ENCODE results near the gene HCLS1. TPM values are rescaled to one million over a fixed set of nuclear protein-coding genes. Genes with fewer than 3 reads are reported as not detected.
"Not testable (repeated sequence)": the region's sequence is repeated elsewhere in the genome, so short reads cannot be mapped to it uniquely, and the experiment has no call there.

The HCLS1 gene
- total RNA-seq, 1 experiment from 2014 or later = 1.9 TPM

DNA sequence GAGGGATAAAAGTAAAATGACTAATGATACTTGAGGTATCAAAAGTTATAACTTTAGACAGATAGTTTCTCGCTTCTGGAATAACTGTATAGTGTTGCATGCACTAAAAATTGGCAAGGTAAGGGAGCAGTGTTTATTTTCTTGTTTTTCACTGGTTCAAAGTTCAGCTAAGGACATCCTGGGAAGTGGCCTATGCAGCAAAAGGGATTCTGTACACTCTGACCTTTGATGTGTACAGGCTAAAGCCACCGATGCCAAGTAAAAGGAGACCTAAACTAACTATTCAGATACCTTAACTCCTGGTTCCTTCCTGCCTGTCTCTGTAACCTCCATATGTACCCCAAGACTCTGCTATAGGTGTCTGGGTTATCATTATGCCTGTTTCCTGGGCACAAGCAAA is 65.9 kb downstream of the HCLS1 start:
- Histone ChIP-seq H3K36me3 (no peaks in the 10 kb centered on the region), H3K27ac (no peak overlapping the region), H3K27me3 (no peaks in the 10 kb centered on the region; the same call in 1 of the 2 replicates), H3K9me3 (replicated peaks) (no peaks in the 10 kb centered on the region; the same call in 1 of the 2 replicates), H3K4me3 (no peak overlapping the region), H3K4me1 (no peaks in the 10 kb centered on the region)
- no peak for DNase-seq

DNA sequence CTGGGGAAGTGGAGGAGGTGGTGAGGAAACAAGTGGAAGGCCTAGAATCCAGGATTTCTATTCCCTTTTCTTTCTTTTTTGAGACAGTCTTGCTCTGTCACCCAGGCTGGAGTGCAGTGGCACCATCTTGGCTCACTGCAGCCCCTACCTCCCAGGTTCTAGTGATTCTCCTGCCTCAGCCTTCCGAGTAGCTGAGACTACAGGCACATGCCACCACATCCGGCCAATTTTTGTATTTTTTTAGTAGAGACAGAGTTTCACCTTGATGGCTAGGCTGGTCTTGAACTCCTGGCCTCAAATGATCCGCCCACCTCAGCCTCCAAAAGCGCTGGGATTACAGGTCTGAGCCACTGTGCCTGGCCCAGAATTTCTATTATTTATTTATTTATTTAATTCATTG is 66.9 kb downstream of the HCLS1 start:
- H3K36me3 ChIP-seq; H3K27ac ChIP-seq; H3K9me3 ChIP-seq (replicated peaks); DNase-seq; H3K27me3 ChIP-seq; H3K4me3 ChIP-seq; H3K4me1 ChIP-seq: not testable (repeated sequence)

DNA sequence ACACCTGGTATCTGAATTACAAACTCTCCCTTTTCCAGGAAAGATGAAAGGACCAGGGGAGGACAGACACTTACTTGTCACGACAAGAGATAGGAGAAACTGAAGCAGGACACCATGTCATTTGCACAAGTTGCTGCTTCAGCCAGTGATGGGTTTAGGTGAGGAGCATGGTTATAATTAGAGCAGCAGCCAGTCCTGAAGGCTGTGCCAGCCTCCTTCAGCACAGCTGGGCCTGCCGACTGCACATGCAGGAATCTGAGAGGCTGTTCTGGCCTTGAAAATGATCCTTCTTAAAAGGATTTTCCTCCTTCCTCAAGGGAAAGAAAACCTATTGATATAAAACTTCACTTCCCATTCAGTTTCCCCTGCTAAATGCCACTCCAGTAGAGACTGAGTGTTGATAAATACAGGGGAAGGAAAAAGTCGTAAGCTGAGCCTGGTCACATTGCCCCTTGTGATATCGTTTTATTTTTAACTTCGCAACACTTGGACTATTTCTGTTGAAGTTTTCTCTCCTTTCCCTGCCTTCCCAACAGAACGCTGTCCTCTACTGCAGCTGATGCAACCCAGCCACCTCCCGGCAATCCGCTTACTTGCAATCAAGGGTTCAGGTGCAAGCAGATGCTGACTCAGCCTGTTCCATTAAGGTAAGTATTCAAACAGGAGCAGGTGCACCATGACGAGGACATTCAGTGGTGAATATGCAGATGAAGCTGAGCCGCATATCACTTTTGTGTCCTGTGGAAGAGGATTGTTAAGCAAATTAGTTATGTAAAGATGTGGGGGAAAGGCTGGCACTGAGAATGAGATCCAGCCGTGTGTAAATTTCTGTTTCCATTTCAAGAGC is 67.6 kb downstream of the HCLS1 start, which contains the start of gene FBXO40:
Gene FBXO40 (plus strand): TSS at position 524 of the 847 bp plus-strand sequence. CDS start 27,197 bp downstream, outside the sequence.
- Histone ChIP-seq H3K27ac (no peak within 1 kb of the TSS), H3K9me3 (replicated peaks) (no peaks in the 10 kb centered on the region; the same call in 1 of the 2 replicates), H3K36me3 (no peaks in the 10 kb centered on the region), H3K4me3 (no peak within 1 kb of the TSS), H3K4me1 (no peaks in the 10 kb centered on the region), H3K27me3 (no peaks in the 10 kb centered on the region; the same call in 1 of the 2 replicates)
- DNase-seq = peak in 1 of 2 experiments; percentile 13

DNA sequence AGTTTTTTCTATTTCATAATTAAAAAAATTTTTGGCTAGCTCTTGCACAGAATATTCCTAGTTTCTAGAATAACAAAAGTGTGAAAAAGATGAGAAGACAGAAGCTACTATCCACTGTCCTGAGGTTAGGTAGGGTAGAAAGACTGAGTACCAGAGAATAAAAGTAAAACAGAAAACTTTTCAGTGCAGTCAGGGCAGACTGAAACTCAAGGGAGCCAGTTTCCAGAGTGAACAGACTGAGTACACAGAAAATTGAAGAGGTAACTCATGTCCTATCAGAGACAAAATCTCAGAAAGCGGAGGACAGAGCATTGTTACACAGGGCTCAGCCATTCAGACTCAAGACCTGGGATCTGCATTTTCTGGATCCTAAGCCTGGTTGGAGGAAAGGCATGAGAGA is 76.3 kb downstream of the HCLS1 start:
- no peaks in the 10 kb centered on the region for H3K4me1 ChIP-seq
- DNase-seq = no peak
- H3K36me3 ChIP-seq = no peaks in the 10 kb centered on the region
- no peaks in the 10 kb centered on the region for H3K9me3 ChIP-seq (replicated peaks)
- no peak overlapping the region for H3K4me3 ChIP-seq
- no peaks in the 10 kb centered on the region for H3K27me3 ChIP-seq
- H3K27ac ChIP-seq = no peak overlapping the region

DNA sequence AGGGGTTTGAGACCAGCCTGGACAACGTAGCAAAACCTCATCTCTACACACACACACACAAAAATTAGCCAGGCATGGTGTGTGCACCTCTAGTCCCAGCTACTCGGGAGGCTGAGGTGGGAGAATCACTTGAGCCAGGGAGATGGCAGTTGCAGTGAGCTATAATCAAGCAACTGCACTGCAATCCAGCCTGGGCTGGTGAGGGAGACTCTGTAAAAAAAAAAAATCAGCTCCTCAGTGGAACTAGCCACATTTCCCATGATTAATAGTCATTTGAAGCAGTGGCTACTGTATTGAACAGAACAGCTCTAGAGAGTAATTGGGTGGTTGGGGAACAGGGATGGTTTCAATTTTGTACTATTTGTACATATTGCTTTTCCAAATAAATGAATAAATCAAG is 79.0 kb downstream of the HCLS1 start:
- DNase-seq = no peak
- Histone ChIP-seq H3K36me3 (no peaks in the 10 kb centered on the region), H3K9me3 (replicated peaks) (no peaks in the 10 kb centered on the region), H3K27me3 (no peaks in the 10 kb centered on the region), H3K27ac (no peak overlapping the region), H3K4me1 (no peaks in the 10 kb centered on the region), H3K4me3 (no peak overlapping the region)

Other genes starting within 250 kb of the HCLS1 start
- gene POLQ, start 114.9 kb downstream of the HCLS1 start, total RNA-seq (2014; rRNA removed; shearing (Covaris generic)) = 23.5 and 27.2 TPM in 2 replicates
- gene ARGFX, start 93.0 kb downstream of the HCLS1 start, total RNA-seq (2014; rRNA removed; shearing (Covaris generic)) = 1.1 and 1.2 TPM in 2 replicates
- gene FBXO40, start 67.5 kb downstream of the HCLS1 start, total RNA-seq (2014; rRNA removed; shearing (Covaris generic)) = 0.02 and 0.03 TPM in 2 replicates
- gene GOLGB1, start 88.8 kb upstream of the HCLS1 start, total RNA-seq (2014; rRNA removed; shearing (Covaris generic)) = 31.6 and 33.9 TPM in 2 replicates
- gene IQCB1, start 174.2 kb upstream of the HCLS1 start, total RNA-seq (2014; rRNA removed; shearing (Covaris generic)) = 43.0 and 51.7 TPM in 2 replicates
- gene EAF2, start 174.3 kb upstream of the HCLS1 start, total RNA-seq (2014; rRNA removed; shearing (Covaris generic)) = 10.5 and 11.3 TPM in 2 replicates
- 0.79 and 0.86 TPM in 2 replicates for gene SLC15A2, start 233.5 kb upstream of the HCLS1 start, total RNA-seq (2014; rRNA removed; shearing (Covaris generic))

All from SJCRH30 (cell line).